B cell (primary cell): ENCODE measurements around the gene CCDC68. TPM values are rescaled to one million over a fixed set of nuclear protein-coding genes. Genes with fewer than 3 reads are reported as not detected.

Experiments used
- ATAC-seq: fragments of 200-7000 bp; cut with Tn5 transposase; one replicate; pipeline ENCODE4 v1.10.0; 2021; ENCODE audit warnings: low read depth, mild to moderate bottlenecking, moderate number of reproducible peaks, moderate library complexity
- CTCF ChIA-PET: fragments of 350-600 bp; sonication (Branson Sonifier 250); formaldehyde crosslinking; loops from one replicate; lab custom pipeline; 2021; ENCODE audit warnings: antibody characterized with exemption, inconsistent platforms; lab: Charles Lee
- POLR2A ChIA-PET: fragments of 350-600 bp; sonication (Branson Sonifier 250); formaldehyde crosslinking; loops from one replicate; lab custom pipeline; 2021; ENCODE audit warnings: antibody characterized with exemption; lab: Charles Lee
- DNase-seq: peaks from one replicate; pipeline ENCODE4 v3.0.0; 2013
- H2AFZ ChIP-seq: 2 replicates; pipeline ENCODE4 v1.6.1; 2012; ENCODE audit warnings: mild to moderate bottlenecking, low read depth, low read length; ENCODE audit not compliant: insufficient read depth, poor library complexity, severe bottlenecking
- H3K27ac ChIP-seq, 2 donors: 1 replicate in 1 of 2; 2 replicates in 1 of 2; pipeline ENCODE4 v1.5.1; 2012 to 2013; ENCODE audit warnings: low read length in 2 of 2, mild to moderate bottlenecking in 2 of 2, moderate library complexity in 1 of 2
- H3K27me3 ChIP-seq, 4 experiments: fragments of 200-600 bp in 1 of 4; sonication (generic) in 1 of 4; replicated peaks in 1 of 4; 1 replicate in 2 of 4; 2 replicates in 2 of 4; pipeline versions ENCODE4 v1.6.1 to v1.7.0; 2013 to 2016; ENCODE audit warnings: low read length in 3 of 4, mild to moderate bottlenecking in 2 of 4, mixed read lengths in 1 of 4, moderate library complexity in 1 of 4; ENCODE audit not compliant: insufficient read depth in 4 of 4, control insufficient read depth in 3 of 4; ENCODE audit errors: control extremely low read depth in 1 of 4
- H3K36me3 ChIP-seq, 2 experiments: replicated peaks in 1 of 2; 1 replicate in 1 of 2; 2 replicates in 1 of 2; pipeline versions ENCODE4 v1.6.1 to v1.7.1; 2013; ENCODE audit warnings: low read length in 1 of 2; ENCODE audit not compliant: insufficient read depth in 2 of 2, control insufficient read depth in 1 of 2; ENCODE audit errors: control extremely low read depth in 1 of 2, extremely low read depth in 1 of 2
- H3K4me1 ChIP-seq, 2 donors: fragments of 200-600 bp in 1 of 2; sonication (generic) in 1 of 2; 1 replicate in 1 of 2; 2 replicates in 1 of 2; pipeline versions ENCODE4 v1.5.1 to v1.6.1; 2013 to 2017; ENCODE audit warnings: low read length in 2 of 2; ENCODE audit not compliant: control insufficient read depth in 2 of 2, insufficient read depth in 2 of 2
- H3K4me2 ChIP-seq: replicated peaks from 2 replicates; pipeline ENCODE3; 2012; ENCODE audit warnings: mild to moderate bottlenecking, low read depth, low read length; ENCODE audit not compliant: poor library complexity, severe bottlenecking
- H3K4me3 ChIP-seq, 5 experiments: fragments of 200-600 bp in 1 of 5; sonication (generic) in 1 of 5; 1 replicate in 3 of 5; 2 replicates in 2 of 5; pipeline versions ENCODE4 v1.5.1 to v1.7.0; 2011 to 2016; ENCODE audit warnings: low read length in 4 of 5, mild to moderate bottlenecking in 4 of 5, low read depth in 2 of 5, control low read depth in 1 of 5, moderate library complexity in 1 of 5; ENCODE audit not compliant: insufficient read depth in 1 of 5; ENCODE audit errors: control extremely low read depth in 1 of 5, extremely low read depth in 1 of 5
- H3K79me2 ChIP-seq: fragments of 200-600 bp; sonication (generic); one replicate; pipeline ENCODE4 v1.6.0; 2016; ENCODE audit warnings: low read length; ENCODE audit not compliant: control insufficient read depth, insufficient read depth
- H3K9ac ChIP-seq: fragments of 200-600 bp; sonication (generic); 2 replicates; pipeline ENCODE4 v1.6.1; 2017; ENCODE audit warnings: mild to moderate bottlenecking, low read length, moderate library complexity
- H3K9me3 ChIP-seq, 3 donors: one replicate each; pipeline versions ENCODE4 v1.6.1 to v1.7.1; 2013; ENCODE audit warnings: low read length in 2 of 3; ENCODE audit not compliant: control insufficient read depth in 2 of 3, insufficient read depth in 1 of 3; ENCODE audit errors: control extremely low read depth in 1 of 3
- H4K20me1 ChIP-seq: 2 replicates; pipeline ENCODE4 v1.6.0; 2012; ENCODE audit warnings: mild to moderate bottlenecking, low read length; ENCODE audit not compliant: insufficient read depth, control insufficient read depth, poor library complexity, severe bottlenecking
- H3K27ac Mint-ChIP-seq: one replicate; pipeline ENCODE4 v1.8.0; 2021; ENCODE audit warnings: mixed read lengths
- H3K27me3 Mint-ChIP-seq: one replicate; pipeline ENCODE4 v1.8.0; 2021; ENCODE audit warnings: mixed read lengths
- H3K4me1 Mint-ChIP-seq: one replicate; pipeline ENCODE4 v1.8.0; 2021; ENCODE audit warnings: mixed read lengths
- H3K4me3 Mint-ChIP-seq: one replicate; pipeline ENCODE4 v1.8.0; 2021; ENCODE audit warnings: mixed read lengths
- H3K9me3 Mint-ChIP-seq: one replicate; pipeline ENCODE4 v1.8.0; 2022; ENCODE audit warnings: mixed read lengths; ENCODE audit not compliant: insufficient read depth
- EZH2 ChIP-seq: IDR thresholded peaks from 2 replicates; pipeline ENCODE4 v1.6.1; 2012; ENCODE audit warnings: borderline replicate concordance, low read depth, mild to moderate bottlenecking, moderate library complexity, low read length; ENCODE audit not compliant: insufficient read depth, poor library complexity, severe bottlenecking
- WGBS: methylation state at CpG from one replicate; pipeline ENCODE4 v1.1.5; 2013; ENCODE audit warnings: missing lambda C conversion rate; ENCODE audit not compliant: insufficient coverage; 5-methylcytosine and 5-hydroxymethylcytosine counted together
- intact Hi-C: fragments of 100-400 bp; cut with micrococcal nuclease; formaldehyde crosslinking; loops from one replicate; pipeline ENCODE4 v1.10.0; 2022
- polyA plus RNA-seq: library from polyadenylated mRNA; depleted of rRNA; stranded (reverse); fragments of >200 nt; gene quantifications from 2 replicates; pipeline ENCODE4 v1.2.3, GENCODE V29; 2012
- total RNA-seq, 2 donors: library from RNA; stranded (reverse); fragments of 120-200 nt in 1 of 2; gene quantifications; 1 replicate in 1 of 2; 2 replicates in 1 of 2; pipeline versions ENCODE4 v1.2.3 to v1.2.4, GENCODE V29; 2013 to 2022
- TF ChIP-seq, protein P1 (sequence below): fragments of 200-600 bp; IDR thresholded peaks from one replicate; pipeline ENCODE4 v1.8.0; 2022; ENCODE audit warnings: antibody characterized with exemption, mild to moderate bottlenecking

Gene CCDC68
- total and polyA plus RNA-seq, 2 donors (not counting 1 experiment from before 2014, with no cell fraction given), result 0.01 to 0.32 TPM

DNA sequence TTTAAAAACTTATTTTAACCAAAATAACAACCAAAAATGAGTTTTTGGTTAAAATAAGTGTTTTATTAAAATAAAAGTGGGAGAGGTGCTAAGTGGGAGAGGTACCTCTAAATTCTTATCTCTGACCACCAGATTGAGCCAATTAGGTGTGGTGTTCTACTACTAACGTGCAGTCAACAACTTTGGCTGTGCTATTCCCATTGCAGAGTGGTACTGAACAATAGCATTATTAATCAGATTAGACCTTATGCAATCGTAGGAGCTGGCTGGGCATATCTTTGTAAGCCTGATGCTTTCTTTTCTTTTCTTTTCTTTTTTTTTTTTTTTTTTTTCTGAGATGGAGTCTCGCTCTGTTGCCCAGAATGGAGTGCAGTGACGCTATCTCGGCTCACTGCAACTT is 92.1 kb downstream of the CCDC68 start:
- 93% methylated on average over 3 of the region's 5 CpGs for WGBS
- intact Hi-C loops, result no loop called here

DNA sequence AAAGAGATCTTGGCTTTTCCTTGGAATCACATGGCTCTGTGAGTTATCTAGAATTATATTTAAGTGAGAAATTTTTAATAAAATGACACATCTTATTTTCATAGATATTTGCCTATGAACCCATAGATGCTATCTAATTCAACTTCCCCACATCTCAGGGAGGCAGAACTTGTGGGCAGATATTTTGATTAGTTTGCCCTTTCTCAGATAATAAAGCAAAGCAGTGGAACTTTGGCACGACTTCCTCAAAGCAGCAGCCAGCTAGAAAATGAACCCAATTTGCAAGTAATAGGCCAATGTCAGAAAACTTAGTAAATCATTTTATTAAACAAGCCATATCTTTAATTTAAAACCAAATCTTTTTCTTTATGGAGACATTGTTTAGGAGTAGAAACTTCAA is 98.3 kb downstream of the CCDC68 start:
- H3K4me3 ChIP-seq, result no peak overlapping the region
- H3K4me2 ChIP-seq, result no peak overlapping the region
- ATAC-seq (no peak), DNase-seq (no peak)
- TF ChIP-seq EZH2, result no peak
- TF ChIP-seq, protein P1, sequence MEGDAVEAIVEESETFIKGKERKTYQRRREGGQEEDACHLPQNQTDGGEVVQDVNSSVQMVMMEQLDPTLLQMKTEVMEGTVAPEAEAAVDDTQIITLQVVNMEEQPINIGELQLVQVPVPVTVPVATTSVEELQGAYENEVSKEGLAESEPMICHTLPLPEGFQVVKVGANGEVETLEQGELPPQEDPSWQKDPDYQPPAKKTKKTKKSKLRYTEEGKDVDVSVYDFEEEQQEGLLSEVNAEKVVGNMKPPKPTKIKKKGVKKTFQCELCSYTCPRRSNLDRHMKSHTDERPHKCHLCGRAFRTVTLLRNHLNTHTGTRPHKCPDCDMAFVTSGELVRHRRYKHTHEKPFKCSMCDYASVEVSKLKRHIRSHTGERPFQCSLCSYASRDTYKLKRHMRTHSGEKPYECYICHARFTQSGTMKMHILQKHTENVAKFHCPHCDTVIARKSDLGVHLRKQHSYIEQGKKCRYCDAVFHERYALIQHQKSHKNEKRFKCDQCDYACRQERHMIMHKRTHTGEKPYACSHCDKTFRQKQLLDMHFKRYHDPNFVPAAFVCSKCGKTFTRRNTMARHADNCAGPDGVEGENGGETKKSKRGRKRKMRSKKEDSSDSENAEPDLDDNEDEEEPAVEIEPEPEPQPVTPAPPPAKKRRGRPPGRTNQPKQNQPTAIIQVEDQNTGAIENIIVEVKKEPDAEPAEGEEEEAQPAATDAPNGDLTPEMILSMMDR, result no peak
- intact Hi-C loops, result no loop called here
- no peak overlapping the region for H3K27ac ChIP-seq
- H2AFZ ChIP-seq, result no peak overlapping the region
- Mint-ChIP-seq H3K9me3 (no peaks in the 10 kb centered on the region), H3K4me3 (no peak overlapping the region), H3K4me1 (no peaks in the 10 kb centered on the region), H3K27me3 (peaks cover 5% of the 10 kb centered on the region), H3K27ac (no peak overlapping the region)
- no peaks in the 10 kb centered on the region for H3K4me1 ChIP-seq
- H3K9me3 ChIP-seq, result no peaks in the 10 kb centered on the region
- ChIA-PET POLR2A (no interaction called here), CTCF (no interaction called here)
- no peaks in the 10 kb centered on the region for H3K79me2 ChIP-seq
- no peak overlapping the region for H3K9ac ChIP-seq
- H4K20me1 ChIP-seq, result no peaks in the 10 kb centered on the region
- no peaks in the 10 kb centered on the region for H3K27me3 ChIP-seq
- H3K36me3 ChIP-seq, result no peaks in the 10 kb centered on the region
- no CpG with 5 or more reads among the region's 1 CpG for WGBS

More for the DNA sequence above, 92.1 kb downstream of the CCDC68 start:
- Mint-ChIP-seq H3K27ac (no peak overlapping the region), H3K9me3 (no peaks in the 10 kb centered on the region), H3K4me1 (no peaks in the 10 kb centered on the region), H3K4me3 (no peak overlapping the region), H3K27me3 (no peaks in the 10 kb centered on the region)
- TF ChIP-seq EZH2, result no peak
- TF ChIP-seq, protein P1, result no peak
- H3K9ac ChIP-seq, result no peak overlapping the region
- CTCF ChIA-PET, result no interaction called here
- no peaks in the 10 kb centered on the region for H3K79me2 ChIP-seq
- H2AFZ ChIP-seq, result no peak overlapping the region
- H4K20me1 ChIP-seq, result no peaks in the 10 kb centered on the region
- no peak for ATAC-seq
- no peaks in the 10 kb centered on the region for H3K9me3 ChIP-seq
- no peak overlapping the region for H3K4me3 ChIP-seq
- no peaks in the 10 kb centered on the region for H3K27me3 ChIP-seq
- H3K36me3 ChIP-seq, result no peaks in the 10 kb centered on the region
- no peaks in the 10 kb centered on the region for H3K4me1 ChIP-seq
- no peak for DNase-seq
- no peak overlapping the region for H3K4me2 ChIP-seq
- H3K27ac ChIP-seq, result no peak overlapping the region
- POLR2A ChIA-PET, result no interaction called here
